Measurements from ENCODE around the gene GTPBP3.

- TF ChIP-seq, protein P1, sequence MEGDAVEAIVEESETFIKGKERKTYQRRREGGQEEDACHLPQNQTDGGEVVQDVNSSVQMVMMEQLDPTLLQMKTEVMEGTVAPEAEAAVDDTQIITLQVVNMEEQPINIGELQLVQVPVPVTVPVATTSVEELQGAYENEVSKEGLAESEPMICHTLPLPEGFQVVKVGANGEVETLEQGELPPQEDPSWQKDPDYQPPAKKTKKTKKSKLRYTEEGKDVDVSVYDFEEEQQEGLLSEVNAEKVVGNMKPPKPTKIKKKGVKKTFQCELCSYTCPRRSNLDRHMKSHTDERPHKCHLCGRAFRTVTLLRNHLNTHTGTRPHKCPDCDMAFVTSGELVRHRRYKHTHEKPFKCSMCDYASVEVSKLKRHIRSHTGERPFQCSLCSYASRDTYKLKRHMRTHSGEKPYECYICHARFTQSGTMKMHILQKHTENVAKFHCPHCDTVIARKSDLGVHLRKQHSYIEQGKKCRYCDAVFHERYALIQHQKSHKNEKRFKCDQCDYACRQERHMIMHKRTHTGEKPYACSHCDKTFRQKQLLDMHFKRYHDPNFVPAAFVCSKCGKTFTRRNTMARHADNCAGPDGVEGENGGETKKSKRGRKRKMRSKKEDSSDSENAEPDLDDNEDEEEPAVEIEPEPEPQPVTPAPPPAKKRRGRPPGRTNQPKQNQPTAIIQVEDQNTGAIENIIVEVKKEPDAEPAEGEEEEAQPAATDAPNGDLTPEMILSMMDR (IDR thresholded peaks at IDR 0.05), result no peak
- TF ChIP-seq EP300 (IDR thresholded peaks at IDR 0.05), result no peak
Measured at GRCh38 chr19:17379221-17379631, 41.9 kb downstream of the GTPBP3 start.
